GM12874 (cell line): Measurements from ENCODE around the gene LBHD1.

Experiments used
- CTCF ChIP-seq: IDR thresholded peaks from 2 replicates; pipeline ENCODE4 v1.5.1; 2011; ENCODE audit warnings: low read depth, mild to moderate bottlenecking, control low read depth, low read length, moderate library complexity; ENCODE audit not compliant: insufficient read depth

Gene LBHD1

GRCh38 chr11:62688491-62688890, 16.4 kb upstream of the LBHD1 start:
- TF ChIP-seq CTCF: no peak

- no peak for TF ChIP-seq CTCF
Measured at GRCh38 chr11:62687508-62688396, 15.7 kb upstream of the LBHD1 start.

- TF ChIP-seq CTCF: no peak
Measured at GRCh38 chr11:62682518-62682917, 10.5 kb upstream of the LBHD1 start.

- peak; percentile 65 for TF ChIP-seq CTCF
Measured at GRCh38 chr11:62680825-62681240, 8.8 kb upstream of the LBHD1 start.

- no peak for TF ChIP-seq CTCF
Measured at GRCh38 chr11:62678770-62679696, 7.0 kb upstream of the LBHD1 start, which contains the start of gene UBXN1. TSS of gene UBXN1 (minus strand) at chr11:62679073. CDS start at chr11:62678923, 150 bp downstream.

- TF ChIP-seq CTCF: no peak
Measured at GRCh38 chr11:62678433-62678769, 6.3 kb upstream of the LBHD1 start.

- TF ChIP-seq CTCF: no peak
Measured at GRCh38 chr11:62677714-62678113, 5.6 kb upstream of the LBHD1 start.
